Measurements from ENCODE around the gene COL5A1.

DNA sequence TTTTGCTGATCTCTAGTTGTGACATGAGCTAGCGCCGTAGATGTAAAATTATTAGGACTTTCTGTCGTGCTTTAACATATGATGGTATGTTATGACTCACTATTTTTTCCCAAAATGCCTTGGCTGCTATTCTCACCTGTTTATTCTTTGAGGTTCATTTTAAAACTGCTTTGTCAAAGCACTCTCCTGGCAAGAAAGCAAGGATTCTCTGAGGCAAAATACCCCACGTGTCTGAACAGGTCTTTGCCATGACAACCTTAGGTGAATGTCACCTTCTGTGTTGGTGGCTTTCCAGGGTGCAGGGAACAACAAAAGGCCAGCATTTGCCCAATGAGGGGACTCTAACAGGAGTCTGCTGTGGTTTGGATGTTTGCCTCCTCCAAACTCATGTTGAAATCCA lies 30.6 kb upstream of the COL5A1 start:
- TF ChIP-seq CTCF (IDR thresholded peaks at IDR 0.05) (no peak), POLR2AphosphoS5 (IDR thresholded peaks at IDR 0.05) (no peak)

Measured in upper lobe of left lung (tissue), 4 donors.